ENCODE data around the gene TMEM150B. TPM values are rescaled to one million over a fixed set of nuclear protein-coding genes. Genes with fewer than 3 reads are reported as not detected.

Gene TMEM150B
- total RNA-seq, 1 donor from 2014 or later = not detected

DNA sequence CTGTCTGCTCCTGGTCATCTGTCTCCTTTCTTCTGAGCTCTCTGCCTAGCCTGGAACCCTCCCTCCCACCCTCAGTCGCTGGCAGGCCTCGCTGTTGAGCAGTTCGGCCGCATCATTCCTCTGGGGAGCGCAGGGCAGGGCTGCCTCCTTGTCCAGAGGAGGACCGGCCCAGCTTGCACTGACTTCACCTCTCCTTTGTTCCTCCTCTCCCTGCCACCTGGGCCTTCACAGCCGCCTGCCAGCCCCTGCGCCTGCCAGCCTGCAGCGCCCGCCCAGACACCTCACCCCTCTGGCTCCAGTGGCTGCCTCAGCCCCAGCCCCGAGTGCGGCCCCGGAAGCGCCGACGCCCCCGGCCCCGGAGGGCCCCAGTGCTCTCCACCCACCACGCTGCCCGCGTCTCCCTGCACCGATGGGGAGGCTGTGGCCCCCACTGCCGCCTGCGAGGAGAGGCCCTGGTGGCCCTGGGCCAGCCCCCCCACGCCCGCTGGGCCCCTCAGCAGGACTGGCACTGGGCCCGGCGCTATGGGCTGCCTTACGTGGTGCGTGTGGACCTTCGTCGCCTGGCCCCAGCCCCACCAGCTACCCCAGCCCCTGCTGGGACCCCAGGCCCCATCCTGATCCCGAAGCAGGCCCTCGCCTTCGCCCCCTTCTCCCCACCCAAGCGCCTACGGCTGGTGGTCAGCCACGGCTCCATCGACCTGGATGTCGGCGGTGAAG, 21.7 kb upstream of the TMEM150B start:
- Histone ChIP-seq H3K27me3 (no peaks in the 10 kb centered on the region), H3K4me1 (peaks cover 9% of the 10 kb centered on the region), H3K4me3 (no peak overlapping the region), H3K36me3 (peaks cover 0 to 6% of the 10 kb centered on the region in 2 donors), H3K9me3 (no peaks in the 10 kb centered on the region), H3K27ac (no peak overlapping the region)
- TF ChIP-seq, protein P1, sequence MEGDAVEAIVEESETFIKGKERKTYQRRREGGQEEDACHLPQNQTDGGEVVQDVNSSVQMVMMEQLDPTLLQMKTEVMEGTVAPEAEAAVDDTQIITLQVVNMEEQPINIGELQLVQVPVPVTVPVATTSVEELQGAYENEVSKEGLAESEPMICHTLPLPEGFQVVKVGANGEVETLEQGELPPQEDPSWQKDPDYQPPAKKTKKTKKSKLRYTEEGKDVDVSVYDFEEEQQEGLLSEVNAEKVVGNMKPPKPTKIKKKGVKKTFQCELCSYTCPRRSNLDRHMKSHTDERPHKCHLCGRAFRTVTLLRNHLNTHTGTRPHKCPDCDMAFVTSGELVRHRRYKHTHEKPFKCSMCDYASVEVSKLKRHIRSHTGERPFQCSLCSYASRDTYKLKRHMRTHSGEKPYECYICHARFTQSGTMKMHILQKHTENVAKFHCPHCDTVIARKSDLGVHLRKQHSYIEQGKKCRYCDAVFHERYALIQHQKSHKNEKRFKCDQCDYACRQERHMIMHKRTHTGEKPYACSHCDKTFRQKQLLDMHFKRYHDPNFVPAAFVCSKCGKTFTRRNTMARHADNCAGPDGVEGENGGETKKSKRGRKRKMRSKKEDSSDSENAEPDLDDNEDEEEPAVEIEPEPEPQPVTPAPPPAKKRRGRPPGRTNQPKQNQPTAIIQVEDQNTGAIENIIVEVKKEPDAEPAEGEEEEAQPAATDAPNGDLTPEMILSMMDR (IDR thresholded peaks at IDR 0.05) = no peak
- TF ChIP-seq POLR2A (IDR thresholded peaks at IDR 0.05) = no peak
- TF ChIP-seq POLR2AphosphoS5 (IDR thresholded peaks at IDR 0.05; ENCODE audit: insufficient read depth in 1 of 2, low read depth in 1 of 2) = no peak
- no peak for DNase-seq (ENCODE audit: extremely low spot score in 2 of 2)
- intact Hi-C loops (cut with DNase I) = no loop called here

DNA sequence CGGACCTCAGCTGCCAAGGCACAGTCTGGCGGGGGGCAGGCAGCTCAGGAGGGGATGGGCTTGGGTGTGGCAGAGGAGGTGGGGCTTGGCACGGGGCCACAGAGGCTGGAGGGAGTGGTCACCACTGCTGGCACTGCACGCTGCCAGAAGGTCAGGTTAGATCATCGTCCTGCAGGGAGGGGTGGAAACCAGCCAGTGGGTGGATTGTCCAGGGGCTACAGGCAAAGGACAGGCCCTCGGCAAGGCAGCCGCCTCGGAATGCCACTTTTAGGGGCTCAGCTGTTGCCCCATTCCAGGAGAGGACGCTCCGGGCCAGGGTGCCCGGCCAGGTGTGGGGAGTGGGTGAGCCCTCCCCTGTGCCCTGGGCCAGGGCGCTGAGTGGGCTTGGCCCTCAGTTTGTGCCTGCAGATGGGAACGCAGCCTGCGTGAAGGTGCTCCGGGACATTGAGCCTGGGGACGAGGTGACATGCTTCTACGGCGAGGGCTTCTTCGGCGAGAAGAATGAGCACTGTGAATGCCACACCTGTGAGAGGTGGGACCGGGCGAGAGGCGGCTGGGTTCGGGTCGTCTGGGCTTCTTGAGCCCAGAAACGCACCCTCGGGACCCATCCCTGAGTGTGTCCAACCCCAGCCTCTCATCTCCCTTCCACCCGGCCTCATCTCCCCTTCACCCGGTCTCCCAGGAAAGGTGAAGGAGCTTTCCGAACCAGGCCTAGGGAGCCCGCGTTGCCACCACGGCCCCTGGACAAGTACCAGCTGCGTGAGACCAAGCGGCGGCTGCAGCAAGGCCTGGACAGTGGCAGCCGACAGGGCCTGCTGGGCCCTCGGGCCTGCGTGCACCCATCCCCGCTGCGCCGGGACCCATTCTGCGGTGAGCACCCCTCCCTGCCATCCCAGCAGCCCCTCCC, 20.9 kb upstream of the TMEM150B start:
- Histone ChIP-seq H3K9me3 (no peaks in the 10 kb centered on the region), H3K27me3 (no peaks in the 10 kb centered on the region), H3K36me3 (peaks cover 0 to 6% of the 10 kb centered on the region in 2 donors), H3K4me3 (no peak overlapping the region), H3K27ac (no peak overlapping the region), H3K4me1 (peaks cover 17% of the 10 kb centered on the region)
- DNase-seq (ENCODE audit: extremely low spot score in 2 of 2) = no peak
- TF ChIP-seq, protein P1 (IDR thresholded peaks at IDR 0.05) = no peak
- TF ChIP-seq POLR2AphosphoS5 (IDR thresholded peaks at IDR 0.05; ENCODE audit: insufficient read depth in 1 of 2, low read depth in 1 of 2) (no peak), POLR2A (IDR thresholded peaks at IDR 0.05) (no peak)
- intact Hi-C loops (cut with DNase I) = no loop called here

DNA sequence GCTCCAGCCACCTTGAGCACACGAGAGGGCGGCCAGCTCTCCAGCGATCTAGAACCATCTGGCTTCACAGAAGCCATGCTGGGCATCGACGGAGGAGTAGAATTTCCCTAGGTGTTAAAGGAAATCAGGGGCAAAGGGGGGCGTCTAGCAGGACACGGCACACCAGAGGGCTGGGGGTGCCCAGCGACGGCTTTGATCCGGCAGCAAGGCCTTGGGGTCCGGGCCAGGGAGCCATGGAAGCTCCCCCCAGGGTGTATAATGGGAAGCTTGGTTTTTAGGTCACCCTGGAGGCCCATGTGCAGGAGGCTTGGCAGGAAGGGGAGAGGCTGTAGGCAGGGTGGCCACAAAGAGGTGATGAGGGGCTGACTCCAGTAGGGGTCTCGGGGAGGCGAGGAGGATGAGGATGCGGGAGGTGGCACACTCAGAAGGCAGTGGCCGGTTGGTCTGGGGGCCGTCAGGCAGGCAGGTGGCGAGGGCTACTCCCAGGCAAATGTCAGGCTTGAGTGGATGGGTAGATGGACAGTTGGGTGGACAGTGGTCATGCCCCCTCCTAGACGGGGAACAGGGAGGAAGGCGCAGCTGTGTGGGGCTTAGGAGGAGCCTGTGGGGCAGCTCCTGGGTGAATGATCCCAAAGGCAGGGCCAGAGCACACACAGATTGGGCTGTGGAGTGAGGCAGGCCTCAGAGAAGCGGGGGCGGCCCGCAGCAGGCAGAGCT, 20.1 kb upstream of the TMEM150B start:
- H3K27me3 ChIP-seq = no peaks in the 10 kb centered on the region
- H3K27ac ChIP-seq = no peak overlapping the region
- TF ChIP-seq POLR2A (IDR thresholded peaks at IDR 0.05) (no peak), POLR2AphosphoS5 (IDR thresholded peaks at IDR 0.05; ENCODE audit: insufficient read depth in 1 of 2, low read depth in 1 of 2) (no peak)
- TF ChIP-seq, protein P1 (IDR thresholded peaks at IDR 0.05) = no peak
- peaks cover 0 to 6% of the 10 kb centered on the region in 2 donors for H3K36me3 ChIP-seq
- intact Hi-C loops (cut with DNase I) = no loop called here
- H3K9me3 ChIP-seq = no peaks in the 10 kb centered on the region
- H3K4me3 ChIP-seq = no peak overlapping the region
- no peak for DNase-seq (ENCODE audit: extremely low spot score in 2 of 2)
- H3K4me1 ChIP-seq = peaks cover 25% of the 10 kb centered on the region

DNA sequence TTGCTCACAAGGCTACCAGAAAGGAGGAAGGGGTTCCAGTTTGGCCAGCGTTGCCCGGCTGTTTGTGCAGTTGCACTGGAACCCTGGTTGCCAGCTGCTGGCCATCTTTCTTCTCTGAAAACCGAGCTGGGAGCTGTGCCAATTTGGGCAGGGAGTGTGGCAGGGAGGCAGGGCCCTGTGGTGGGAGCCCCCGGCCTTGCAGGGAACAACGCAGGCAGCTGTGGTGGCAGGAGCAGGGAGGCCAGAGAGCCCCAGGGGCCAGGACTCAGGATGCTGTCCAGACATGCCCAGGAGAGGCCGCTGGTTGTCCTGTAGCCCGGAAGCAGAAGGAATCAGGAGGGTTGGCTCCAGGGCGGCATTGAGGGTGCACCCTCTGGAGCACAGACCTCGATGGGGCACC, 19.3 kb upstream of the TMEM150B start:
- TF ChIP-seq, protein P1 (IDR thresholded peaks at IDR 0.05) = no peak
- TF ChIP-seq POLR2A (IDR thresholded peaks at IDR 0.05) (no peak), POLR2AphosphoS5 (IDR thresholded peaks at IDR 0.05; ENCODE audit: insufficient read depth in 1 of 2, low read depth in 1 of 2) (no peak)
- Histone ChIP-seq H3K4me3 (no peak overlapping the region), H3K9me3 (no peaks in the 10 kb centered on the region), H3K27ac (no peak overlapping the region), H3K27me3 (no peaks in the 10 kb centered on the region), H3K36me3 (peaks cover 0 to 6% of the 10 kb centered on the region in 2 donors), H3K4me1 (peaks cover 28% of the 10 kb centered on the region)
- intact Hi-C loops (cut with DNase I) = no loop called here
- DNase-seq (ENCODE audit: extremely low spot score in 2 of 2) = no peak
